ENCODE measurements around the gene PHGDH. TPM values are rescaled to one million over a fixed set of nuclear protein-coding genes. Genes with fewer than 3 reads are reported as not detected.

The PHGDH gene
- total and polyA plus RNA-seq, 2 of the 13 experiments (the other 11 are each of a cell fraction or from before 2014, with no cell fraction given) = 95.8 to 133 TPM

GRCh38 chr1:119743776-119744597 lies 32.3 kb downstream of the PHGDH start (continued):
- TF ChIP-seq ZBED4 (CRISPR knock-in tag; IDR thresholded peaks at IDR 0.05; ENCODE audit: borderline replicate concordance) (0 out of 2 replicates have a peak, but pooled peaks have one; percentile 54), FOXM1 (CRISPR knock-in tag; IDR thresholded peaks at IDR 0.05) (no peak), ZNF777 (CRISPR knock-in tag; IDR thresholded peaks at IDR 0.05) (peak; percentile 55), ZFY (CRISPR knock-in tag; IDR thresholded peaks at IDR 0.05) (no peak), ZFAT (CRISPR knock-in tag; conservative IDR thresholded peaks at IDR 0.05) (no peak), KLF16 (CRISPR knock-in tag; IDR thresholded peaks at IDR 0.05) (no peak), MAFK (conservative IDR thresholded peaks at IDR 0.05 in 1 of 2, IDR thresholded peaks at IDR 0.05 in 1 of 2; ENCODE audit: low read length in 2 of 2) (no peak), SIN3A (IDR thresholded peaks at IDR 0.05; ENCODE audit: borderline replicate concordance, low read depth, low read length) (no peak), BHLHE40 (IDR thresholded peaks at IDR 0.05; ENCODE audit: low read length) (no peak), ZNF850 (CRISPR knock-in tag; conservative IDR thresholded peaks at IDR 0.05) (no peak), ZBTB34 (CRISPR knock-in tag; IDR thresholded peaks at IDR 0.05) (no peak), ZNF275 (CRISPR knock-in tag; IDR thresholded peaks at IDR 0.05; ENCODE audit: borderline replicate concordance) (no peak), BRCA1 (CRISPR knock-in tag; IDR thresholded peaks at IDR 0.05) (peak; percentile 27; the same call in 1 of the 2 replicates)
- TF ChIP-seq, protein P1, sequence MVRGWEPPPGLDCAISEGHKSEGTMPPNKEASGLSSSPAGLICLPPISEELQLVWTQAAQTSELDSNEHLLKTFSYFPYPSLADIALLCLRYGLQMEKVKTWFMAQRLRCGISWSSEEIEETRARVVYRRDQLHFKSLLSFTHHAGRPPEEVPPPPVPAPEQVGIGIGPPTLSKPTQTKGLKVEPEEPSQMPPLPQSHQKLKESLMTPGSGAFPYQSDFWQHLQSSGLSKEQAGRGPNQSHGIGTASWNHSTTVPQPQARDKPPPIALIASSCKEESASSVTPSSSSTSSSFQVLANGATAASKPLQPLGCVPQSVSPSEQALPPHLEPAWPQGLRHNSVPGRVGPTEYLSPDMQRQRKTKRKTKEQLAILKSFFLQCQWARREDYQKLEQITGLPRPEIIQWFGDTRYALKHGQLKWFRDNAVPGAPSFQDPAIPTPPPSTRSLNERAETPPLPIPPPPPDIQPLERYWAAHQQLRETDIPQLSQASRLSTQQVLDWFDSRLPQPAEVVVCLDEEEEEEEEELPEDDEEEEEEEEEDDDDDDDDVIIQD (CRISPR knock-in tag; IDR thresholded peaks at IDR 0.05; ENCODE audit: low read depth) = no peak
- TF ChIP-seq, protein P2, sequence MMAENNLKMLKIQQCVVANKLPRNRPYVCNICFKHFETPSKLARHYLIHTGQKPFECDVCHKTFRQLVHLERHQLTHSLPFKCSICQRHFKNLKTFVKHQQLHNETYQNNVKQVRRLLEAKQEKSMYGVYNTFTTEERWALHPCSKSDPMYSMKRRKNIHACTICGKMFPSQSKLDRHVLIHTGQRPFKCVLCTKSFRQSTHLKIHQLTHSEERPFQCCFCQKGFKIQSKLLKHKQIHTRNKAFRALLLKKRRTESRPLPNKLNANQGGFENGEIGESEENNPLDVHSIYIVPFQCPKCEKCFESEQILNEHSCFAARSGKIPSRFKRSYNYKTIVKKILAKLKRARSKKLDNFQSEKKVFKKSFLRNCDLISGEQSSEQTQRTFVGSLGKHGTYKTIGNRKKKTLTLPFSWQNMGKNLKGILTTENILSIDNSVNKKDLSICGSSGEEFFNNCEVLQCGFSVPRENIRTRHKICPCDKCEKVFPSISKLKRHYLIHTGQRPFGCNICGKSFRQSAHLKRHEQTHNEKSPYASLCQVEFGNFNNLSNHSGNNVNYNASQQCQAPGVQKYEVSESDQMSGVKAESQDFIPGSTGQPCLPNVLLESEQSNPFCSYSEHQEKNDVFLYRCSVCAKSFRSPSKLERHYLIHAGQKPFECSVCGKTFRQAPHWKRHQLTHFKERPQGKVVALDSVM (CRISPR knock-in tag; IDR thresholded peaks at IDR 0.05) = no peak

Measured in HepG2 (cell line).